Astrocyte of the cerebellum (primary cell): ENCODE results near the gene SLC10A7.

ENCODE experiments used
- DNase-seq: peaks from one replicate; pipeline ENCODE4 v3.0.0-alpha.2; 2011; ENCODE audit warnings: low read depth
- H3K4me3 ChIP-seq: 2 replicates; pipeline ENCODE4 v1.5.1; 2011; ENCODE audit warnings: mild to moderate bottlenecking, low read depth, low read length, moderate library complexity
- in situ Hi-C: cut with HindIII; loops from 2 replicates; pipeline ENCODE4 v1.10.0; 2017; ENCODE audit warnings: low sequenced_read_pairs
- TF ChIP-seq, protein P1 (sequence below): IDR thresholded peaks from 2 replicates; pipeline ENCODE4 v1.5.1; 2012; ENCODE audit warnings: low read length, low read depth, moderate library complexity, mild to moderate bottlenecking; ENCODE audit errors: missing control alignments

Gene SLC10A7

GRCh38 chr4:146245246-146245645 lies 276.5 kb downstream of the SLC10A7 start:
- in situ Hi-C loops, result no loop called here
- no peak overlapping the region for H3K4me3 ChIP-seq
- DNase-seq, result no peak
- TF ChIP-seq, protein P1, sequence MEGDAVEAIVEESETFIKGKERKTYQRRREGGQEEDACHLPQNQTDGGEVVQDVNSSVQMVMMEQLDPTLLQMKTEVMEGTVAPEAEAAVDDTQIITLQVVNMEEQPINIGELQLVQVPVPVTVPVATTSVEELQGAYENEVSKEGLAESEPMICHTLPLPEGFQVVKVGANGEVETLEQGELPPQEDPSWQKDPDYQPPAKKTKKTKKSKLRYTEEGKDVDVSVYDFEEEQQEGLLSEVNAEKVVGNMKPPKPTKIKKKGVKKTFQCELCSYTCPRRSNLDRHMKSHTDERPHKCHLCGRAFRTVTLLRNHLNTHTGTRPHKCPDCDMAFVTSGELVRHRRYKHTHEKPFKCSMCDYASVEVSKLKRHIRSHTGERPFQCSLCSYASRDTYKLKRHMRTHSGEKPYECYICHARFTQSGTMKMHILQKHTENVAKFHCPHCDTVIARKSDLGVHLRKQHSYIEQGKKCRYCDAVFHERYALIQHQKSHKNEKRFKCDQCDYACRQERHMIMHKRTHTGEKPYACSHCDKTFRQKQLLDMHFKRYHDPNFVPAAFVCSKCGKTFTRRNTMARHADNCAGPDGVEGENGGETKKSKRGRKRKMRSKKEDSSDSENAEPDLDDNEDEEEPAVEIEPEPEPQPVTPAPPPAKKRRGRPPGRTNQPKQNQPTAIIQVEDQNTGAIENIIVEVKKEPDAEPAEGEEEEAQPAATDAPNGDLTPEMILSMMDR, result no peak

DNA sequence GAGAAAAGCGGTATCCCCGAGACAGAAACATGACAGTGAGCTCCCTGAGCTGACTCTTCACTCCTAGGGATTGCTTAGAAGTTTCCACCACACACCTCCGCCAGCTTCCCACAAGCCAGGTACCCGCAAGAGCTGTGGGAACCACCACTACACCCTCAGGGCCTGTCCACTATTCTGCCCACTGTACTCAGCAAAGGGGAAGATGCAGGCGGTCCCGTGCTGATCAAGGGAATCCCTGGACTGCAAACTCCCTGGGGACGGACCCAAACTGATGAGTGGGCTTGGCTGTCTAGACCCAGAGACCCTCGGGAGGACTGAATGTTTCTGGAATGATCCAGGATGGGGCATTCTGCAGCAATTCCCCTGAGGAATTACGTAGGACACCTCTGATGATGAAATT lies 277.2 kb downstream of the SLC10A7 start:
- no peak overlapping the region for H3K4me3 ChIP-seq
- TF ChIP-seq, protein P1, result no peak
- in situ Hi-C loops, result no loop called here
- no peak for DNase-seq

DNA sequence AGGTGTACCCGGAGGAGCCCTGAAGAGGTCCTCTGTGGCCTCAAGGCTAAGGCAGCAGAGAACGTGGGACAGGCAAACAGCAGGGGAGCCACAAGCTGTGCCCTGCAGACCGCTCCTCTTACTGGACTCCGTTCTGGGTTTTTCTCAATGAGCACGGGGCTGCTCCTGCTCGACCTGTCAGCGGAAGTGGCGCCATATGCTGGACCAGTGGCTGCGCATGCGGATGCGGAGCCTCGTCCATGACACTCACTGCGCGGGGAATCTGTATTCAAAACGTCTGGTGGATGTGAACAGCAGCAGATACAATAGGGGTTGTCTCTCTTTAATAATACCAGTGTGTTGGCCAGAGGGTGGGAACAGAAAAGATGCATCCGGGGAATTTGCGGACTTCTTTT lies 277.9 kb downstream of the SLC10A7 start:
- no peak overlapping the region for H3K4me3 ChIP-seq
- TF ChIP-seq, protein P1, result no peak
- in situ Hi-C loops, result no loop called here
- no peak for DNase-seq

GRCh38 chr4:146243141-146243882 lies 278.4 kb downstream of the SLC10A7 start:
- no peak overlapping the region for H3K4me3 ChIP-seq
- TF ChIP-seq, protein P1, result peak; percentile 29
- DNase-seq, result no peak
- in situ Hi-C loops, result no loop called here

- in situ Hi-C loops, result no loop called here
- H3K4me3 ChIP-seq, result no peak overlapping the region
- DNase-seq, result no peak
- TF ChIP-seq, protein P1, result no peak
Observed at GRCh38 chr4:146238107-146238506, 283.6 kb downstream of the SLC10A7 start.

DNA sequence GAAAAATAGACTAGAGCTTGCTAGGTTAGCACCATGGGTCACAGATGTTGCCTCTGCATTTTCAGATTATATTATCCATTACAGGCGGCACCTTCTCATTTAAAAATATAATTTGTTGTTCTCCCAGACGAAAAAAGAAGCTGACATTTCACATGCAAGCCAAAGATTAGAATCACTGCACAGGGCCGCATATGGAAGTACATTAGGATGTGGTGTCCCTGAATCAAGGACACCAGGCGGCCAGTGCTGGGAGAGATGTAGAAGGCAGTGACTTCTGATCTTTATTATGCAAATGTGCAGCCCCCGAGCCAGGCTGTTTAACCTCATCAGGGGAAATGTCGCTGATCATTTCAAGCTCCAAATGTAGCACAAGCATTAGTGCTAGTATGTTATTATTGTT lies 284.6 kb downstream of the SLC10A7 start:
- H3K4me3 ChIP-seq, result no peak overlapping the region
- DNase-seq, result no peak

More for the DNA sequence above, 284.6 kb downstream of the SLC10A7 start:
- in situ Hi-C loops, result no loop called here
- TF ChIP-seq, protein P1, result no peak
